Natural killer cell (primary cell): ENCODE results near the gene RNF175. TPM values are rescaled to one million over a fixed set of nuclear protein-coding genes. Genes with fewer than 3 reads are reported as not detected.

Experiments
- ATAC-seq, 3 donors: fragments of 150-1000 bp in 2 of 3; fragments of 200-7000 bp in 1 of 3; cut with Tn5 transposase; 1 replicate in 1 of 3; 2 replicates in 2 of 3; pipeline ENCODE4 v1.10.0; 2021; ENCODE audit warnings: mild to moderate bottlenecking in 2 of 3, moderate library complexity in 2 of 3
- DNase-seq, 2 donors: peaks; one replicate each; pipeline versions ENCODE4 v3.0.0 to v3.0.0-alpha.2; 2013 to 2021; ENCODE audit warnings: mixed read lengths in 1 of 2
- H3K27ac ChIP-seq: one replicate; pipeline ENCODE4 v1.5.1; 2013; ENCODE audit warnings: mild to moderate bottlenecking, low read length
- H3K27me3 ChIP-seq: one replicate; pipeline ENCODE4 v1.6.1; 2013; ENCODE audit warnings: low read length; ENCODE audit not compliant: control insufficient read depth, insufficient read depth
- H3K36me3 ChIP-seq: one replicate; pipeline ENCODE4 v1.6.1; 2013; ENCODE audit warnings: low read length; ENCODE audit not compliant: control insufficient read depth, insufficient read depth
- H3K4me1 ChIP-seq: one replicate; pipeline ENCODE4 v1.6.1; 2013; ENCODE audit warnings: low read length; ENCODE audit not compliant: control insufficient read depth, insufficient read depth
- H3K4me3 ChIP-seq: one replicate; pipeline ENCODE4 v1.5.1; 2013; ENCODE audit warnings: low read length
- H3K9me3 ChIP-seq: one replicate; pipeline ENCODE4 v1.6.1; 2013; ENCODE audit warnings: low read length; ENCODE audit not compliant: control insufficient read depth, insufficient read depth
- H3K27ac Mint-ChIP-seq, 2 donors: one replicate each; pipeline ENCODE4 v1.8.0; 2022; ENCODE audit warnings: mild to moderate bottlenecking in 2 of 2, mixed read lengths in 2 of 2, moderate library complexity in 1 of 2
- H3K27me3 Mint-ChIP-seq, 2 donors: one replicate each; pipeline ENCODE4 v1.8.0; 2022; ENCODE audit warnings: low read depth in 2 of 2, mixed read lengths in 2 of 2
- H3K36me3 Mint-ChIP-seq: one replicate; pipeline ENCODE4 v1.8.0; 2022; ENCODE audit warnings: mixed read lengths
- H3K4me1 Mint-ChIP-seq, 2 donors: one replicate each; pipeline ENCODE4 v1.8.0; 2022; ENCODE audit warnings: mixed read lengths in 2 of 2
- H3K4me3 Mint-ChIP-seq: one replicate; pipeline ENCODE4 v1.8.0; 2022; ENCODE audit warnings: mild to moderate bottlenecking, moderate library complexity, mixed read lengths
- H3K9me3 Mint-ChIP-seq, 2 donors: one replicate each; pipeline ENCODE4 v1.8.0; 2022; ENCODE audit warnings: mixed read lengths in 2 of 2
- CTCF ChIP-seq: fragments of 200-600 bp; IDR thresholded peaks from one replicate; pipeline ENCODE4 v1.8.0; 2022; ENCODE audit warnings: antibody characterized with exemption
- WGBS: methylation state at CpG from one replicate; pipeline ENCODE4 v1.1.7; 2013; ENCODE audit warnings: missing lambda C conversion rate; ENCODE audit not compliant: insufficient coverage; 5-methylcytosine and 5-hydroxymethylcytosine counted together
- intact Hi-C: fragments of 100-400 bp; cut with micrococcal nuclease; formaldehyde crosslinking; loops from one replicate; pipeline ENCODE4 v1.14.2; 2022
- total RNA-seq, 4 donors: library from RNA; stranded (reverse); fragments of 120-200 nt in 1 of 4; gene quantifications; one replicate each; pipeline versions ENCODE4 v1.2.3 to v1.2.4, GENCODE V29; 2013 to 2022

The RNF175 gene
- total RNA-seq, 3 donors from 2014 or later (not counting 1 experiment from before 2014, with no cell fraction given): 0.07 TPM; not detected in 2

- Mint-ChIP-seq H3K27ac (no peak overlapping the region), H3K4me3 (no peak overlapping the region), H3K27me3 (peaks cover 8 to 11% of the 10 kb centered on the region in 2 donors), H3K4me1 (no peaks in the 10 kb centered on the region), H3K36me3 (no peaks in the 10 kb centered on the region), H3K9me3 (no peaks in the 10 kb centered on the region)
- Histone ChIP-seq H3K4me3 (no peak overlapping the region), H3K4me1 (peaks cover 4% of the 10 kb centered on the region), H3K9me3 (no peaks in the 10 kb centered on the region), H3K27ac (no peak overlapping the region), H3K27me3 (no peaks in the 10 kb centered on the region), H3K36me3 (no peaks in the 10 kb centered on the region)
- intact Hi-C loops: no loop called here
- WGBS: 88% methylated on average over 1 of the region's 1 CpG
- TF ChIP-seq CTCF: no peak
- ATAC-seq (no peak), DNase-seq (no peak)
Observed at GRCh38 chr4:153725831-153726154, 34.0 kb downstream of the RNF175 start.

GRCh38 chr4:153725136-153725830 is 34.5 kb downstream of the RNF175 start:
- DNase-seq: no peak
- no peak overlapping the region for H3K4me3 ChIP-seq
- H3K27ac ChIP-seq: no peak overlapping the region
- no peaks in the 10 kb centered on the region for H3K4me1 Mint-ChIP-seq
- H3K36me3 Mint-ChIP-seq: no peaks in the 10 kb centered on the region
- H3K27me3 ChIP-seq: no peaks in the 10 kb centered on the region
- H3K9me3 Mint-ChIP-seq: no peaks in the 10 kb centered on the region
- H3K9me3 ChIP-seq: no peaks in the 10 kb centered on the region
- no peak for TF ChIP-seq CTCF
- no peaks in the 10 kb centered on the region for H3K36me3 ChIP-seq
- no peak overlapping the region for H3K4me3 Mint-ChIP-seq
- ATAC-seq: no peak
- intact Hi-C loops: no loop called here
- H3K4me1 ChIP-seq: peaks cover 4% of the 10 kb centered on the region
- no peak overlapping the region for H3K27ac Mint-ChIP-seq
- WGBS: 91% methylated on average over 5 of the region's 5 CpGs
- H3K27me3 Mint-ChIP-seq: peaks cover 8 to 11% of the 10 kb centered on the region in 2 donors

- intact Hi-C loops: no loop called here
- no peaks in the 10 kb centered on the region for H3K4me1 ChIP-seq
- DNase-seq: no peak
- H3K27ac Mint-ChIP-seq: no peak overlapping the region
- no peak for TF ChIP-seq CTCF
- H3K4me3 ChIP-seq: no peak overlapping the region
- H3K27ac ChIP-seq: no peak overlapping the region
- peaks cover 8 to 11% of the 10 kb centered on the region in 2 donors for H3K27me3 Mint-ChIP-seq
- H3K9me3 ChIP-seq: no peaks in the 10 kb centered on the region
- ATAC-seq: no peak
- no peaks in the 10 kb centered on the region for H3K27me3 ChIP-seq
- no peaks in the 10 kb centered on the region for H3K9me3 Mint-ChIP-seq
- no peaks in the 10 kb centered on the region for H3K36me3 Mint-ChIP-seq
- no peaks in the 10 kb centered on the region for H3K36me3 ChIP-seq
- no peak overlapping the region for H3K4me3 Mint-ChIP-seq
- no peaks in the 10 kb centered on the region for H3K4me1 Mint-ChIP-seq
- WGBS: 80% methylated on average over 5 of the region's 5 CpGs
Observed at GRCh38 chr4:153724606-153725005, 35.2 kb downstream of the RNF175 start.

- H3K36me3 ChIP-seq: no peaks in the 10 kb centered on the region
- peaks cover 13 to 19% of the 10 kb centered on the region in 2 donors for H3K27me3 Mint-ChIP-seq
- H3K27me3 ChIP-seq: no peaks in the 10 kb centered on the region
- no peak for DNase-seq
- H3K4me3 Mint-ChIP-seq: no peak overlapping the region
- no peaks in the 10 kb centered on the region for H3K4me1 ChIP-seq
- ATAC-seq: no peak
- H3K36me3 Mint-ChIP-seq: no peaks in the 10 kb centered on the region
- no peaks in the 10 kb centered on the region for H3K9me3 ChIP-seq
- 70% methylated on average over 1 of the region's 1 CpG for WGBS
- no peaks in the 10 kb centered on the region for H3K4me1 Mint-ChIP-seq
- no peak overlapping the region for H3K27ac Mint-ChIP-seq
- no peaks in the 10 kb centered on the region for H3K9me3 Mint-ChIP-seq
- no peak for TF ChIP-seq CTCF
- no peak overlapping the region for H3K4me3 ChIP-seq
- intact Hi-C loops: no loop called here
- no peak overlapping the region for H3K27ac ChIP-seq
Observed at GRCh38 chr4:153722036-153722435, 37.8 kb downstream of the RNF175 start.
